Neural cell (in vitro differentiated cells): Measurements from ENCODE around the gene TRIM63. TPM values are rescaled to one million over a fixed set of nuclear protein-coding genes. Genes with fewer than 3 reads are reported as not detected.

Experiments used
- H2AFZ ChIP-seq: fragments of 200-600, 300-800 bp; sonication (generic), shearing (Covaris generic); 2 replicates; pipeline ENCODE4 v1.6.0; 2014; ENCODE audit warnings: low read depth, mild to moderate bottlenecking, antibody characterized with exemption, low read length, moderate library complexity
- H3F3A ChIP-seq: fragments of 200-600 bp; shearing (Covaris generic); 2 replicates; pipeline ENCODE4 v1.6.1; 2016; ENCODE audit warnings: mild to moderate bottlenecking, moderate library complexity, mixed read lengths, antibody characterized with exemption, low read length; ENCODE audit not compliant: insufficient read depth, poor library complexity, severe bottlenecking
- H3K27ac ChIP-seq: fragments of 200-600, 300-800 bp; sonication (generic), shearing (Covaris generic); 2 replicates; pipeline ENCODE4 v1.5.1; 2014; ENCODE audit warnings: mild to moderate bottlenecking, low read length, moderate library complexity
- H3K27me3 ChIP-seq: fragments of 300-800, 200-600 bp; sonication (generic), shearing (Covaris generic); 2 replicates; pipeline ENCODE4 v1.6.0; 2014; ENCODE audit warnings: mild to moderate bottlenecking, low read depth, low read length, moderate library complexity; ENCODE audit not compliant: insufficient read depth
- H3K36me3 ChIP-seq: fragments of 300-800, 200-600 bp; sonication (generic), shearing (Covaris generic); 2 replicates; pipeline ENCODE4 v1.5.1; 2014; ENCODE audit warnings: mild to moderate bottlenecking, antibody characterized with exemption, low read length, moderate library complexity; ENCODE audit not compliant: insufficient read depth
- H3K4me2 ChIP-seq: fragments of 300-800, 200-600 bp; sonication (generic), shearing (Covaris generic); 2 replicates; pipeline ENCODE4 v1.6.0; 2014; ENCODE audit warnings: mild to moderate bottlenecking, low read length
- H3K4me3 ChIP-seq: fragments of 300-800, 200-600 bp; sonication (generic), shearing (Covaris generic); 2 replicates; pipeline ENCODE4 v1.5.1; 2014; ENCODE audit warnings: mild to moderate bottlenecking, low read length, moderate library complexity
- H3K79me2 ChIP-seq: fragments of 200-600 bp; shearing (Covaris generic); replicated peaks from 2 replicates; pipeline ENCODE4 v1.6.0; 2014; ENCODE audit warnings: mild to moderate bottlenecking, low read length, moderate library complexity; ENCODE audit not compliant: insufficient read depth
- H3K9ac ChIP-seq: fragments of 300-800, 200-600 bp; sonication (generic), shearing (Covaris generic); 2 replicates; pipeline ENCODE4 v1.6.1; 2016; ENCODE audit warnings: mild to moderate bottlenecking, low read length, mixed read lengths
- H3K9me2 ChIP-seq: fragments of 200-600 bp; shearing (Covaris generic); 2 replicates; pipeline ENCODE4 v1.6.1; 2016; ENCODE audit warnings: mild to moderate bottlenecking, low read length, mixed read lengths; ENCODE audit not compliant: insufficient read depth
- H3K9me3 ChIP-seq: fragments of 200-600, 300-800 bp; sonication (generic), shearing (Covaris generic); 2 replicates; pipeline ENCODE4 v1.6.1; 2016; ENCODE audit warnings: mild to moderate bottlenecking, mixed run types, low read length, moderate library complexity, mixed read lengths
- H4K20me1 ChIP-seq: fragments of 200-600 bp; shearing (Covaris generic); 2 replicates; pipeline ENCODE4 v1.6.1; 2016; ENCODE audit warnings: mild to moderate bottlenecking, mixed run types; ENCODE audit not compliant: insufficient read depth
- EP300 ChIP-seq: fragments of 450-650 bp; conservative IDR thresholded peaks from 2 replicates; pipeline ENCODE4 v1.6.1; 2014; ENCODE audit warnings: antibody characterized with exemption, mild to moderate bottlenecking, moderate library complexity; ENCODE audit not compliant: poor library complexity, severe bottlenecking
- EZH2 ChIP-seq: fragments of 200-600, 300-800 bp; shearing (Covaris generic), sonication (generic); IDR thresholded peaks from 2 replicates; pipeline ENCODE4 v1.6.1; 2014; ENCODE audit warnings: antibody characterized with exemption, low read length, borderline replicate concordance, mild to moderate bottlenecking; ENCODE audit not compliant: insufficient read depth, poor library complexity, severe bottlenecking
- MXI1 ChIP-seq: fragments of 450-650 bp; conservative IDR thresholded peaks from 2 replicates; pipeline ENCODE4 v1.6.1; 2014; ENCODE audit warnings: antibody characterized with exemption, mild to moderate bottlenecking; ENCODE audit not compliant: poor library complexity, severe bottlenecking
- POLR2AphosphoS5 ChIP-seq: IDR thresholded peaks from 2 replicates; pipeline ENCODE4 v1.6.1; 2012
- RAD21 ChIP-seq: fragments of 450-650 bp; conservative IDR thresholded peaks from 2 replicates; pipeline ENCODE4 v1.6.1; 2014; ENCODE audit warnings: antibody characterized with exemption, mild to moderate bottlenecking, moderate library complexity
- REST ChIP-seq: IDR thresholded peaks from 2 replicates; pipeline ENCODE4 v1.6.1; 2012; ENCODE audit warnings: borderline replicate concordance
- SMC3 ChIP-seq: fragments of 450-650 bp; conservative IDR thresholded peaks from 2 replicates; pipeline ENCODE4 v1.6.1; 2014; ENCODE audit warnings: antibody characterized with exemption, mild to moderate bottlenecking, moderate library complexity; ENCODE audit not compliant: poor library complexity
- TAF1 ChIP-seq: IDR thresholded peaks from 2 replicates; pipeline ENCODE4 v1.6.1; 2012; ENCODE audit warnings: low read depth
- polyA plus RNA-seq: library from polyadenylated mRNA; depleted of rRNA; stranded (reverse); fragments of >200 nt; gene quantifications from 2 replicates; pipeline ENCODE4 v1.2.3, GENCODE V29; 2014
- TF ChIP-seq, protein P1 (sequence below): fragments of 450-650 bp; IDR thresholded peaks from 2 replicates; pipeline ENCODE4 v1.5.1; 2014; ENCODE audit warnings: antibody characterized with exemption, mild to moderate bottlenecking, moderate library complexity; ENCODE audit not compliant: poor library complexity, severe bottlenecking

Gene TRIM63
- polyA plus RNA-seq, 1 donor from 2014 or later = not detected

DNA sequence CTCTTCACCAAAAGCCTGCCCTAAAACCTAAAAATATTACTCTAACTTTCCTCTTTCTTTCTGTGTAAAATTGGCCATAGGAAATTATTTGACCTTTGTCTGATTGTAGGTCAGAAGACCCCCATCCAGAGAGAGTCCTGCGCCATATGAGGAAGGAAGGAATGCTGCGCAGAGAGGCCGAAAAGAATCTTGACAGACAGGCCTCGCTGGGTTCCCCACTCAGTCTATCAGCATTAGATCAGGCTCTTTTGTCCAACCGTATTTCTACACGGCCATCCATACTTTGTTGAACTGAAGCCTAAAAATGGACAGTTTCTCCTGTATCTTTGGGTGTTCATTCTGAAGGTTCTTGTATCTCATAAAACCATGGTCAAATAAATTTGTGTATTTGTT lies 17.2 kb downstream of the TRIM63 start:
- Histone ChIP-seq H3K36me3 (no peaks in the 10 kb centered on the region), H3K4me2 (no peak overlapping the region), H2AFZ (no peak overlapping the region), H3K27ac (no peak overlapping the region), H3K9me3 (no peaks in the 10 kb centered on the region), H3K9ac (no peak overlapping the region), H3K4me3 (no peak overlapping the region), H3K27me3 (peaks cover 39% of the 10 kb centered on the region), H3F3A (no peaks in the 10 kb centered on the region), H3K9me2 (no peaks in the 10 kb centered on the region), H4K20me1 (no peaks in the 10 kb centered on the region), H3K79me2 (no peaks in the 10 kb centered on the region)
- no peak for TF ChIP-seq POLR2AphosphoS5
- no peak for TF ChIP-seq RAD21

DNA sequence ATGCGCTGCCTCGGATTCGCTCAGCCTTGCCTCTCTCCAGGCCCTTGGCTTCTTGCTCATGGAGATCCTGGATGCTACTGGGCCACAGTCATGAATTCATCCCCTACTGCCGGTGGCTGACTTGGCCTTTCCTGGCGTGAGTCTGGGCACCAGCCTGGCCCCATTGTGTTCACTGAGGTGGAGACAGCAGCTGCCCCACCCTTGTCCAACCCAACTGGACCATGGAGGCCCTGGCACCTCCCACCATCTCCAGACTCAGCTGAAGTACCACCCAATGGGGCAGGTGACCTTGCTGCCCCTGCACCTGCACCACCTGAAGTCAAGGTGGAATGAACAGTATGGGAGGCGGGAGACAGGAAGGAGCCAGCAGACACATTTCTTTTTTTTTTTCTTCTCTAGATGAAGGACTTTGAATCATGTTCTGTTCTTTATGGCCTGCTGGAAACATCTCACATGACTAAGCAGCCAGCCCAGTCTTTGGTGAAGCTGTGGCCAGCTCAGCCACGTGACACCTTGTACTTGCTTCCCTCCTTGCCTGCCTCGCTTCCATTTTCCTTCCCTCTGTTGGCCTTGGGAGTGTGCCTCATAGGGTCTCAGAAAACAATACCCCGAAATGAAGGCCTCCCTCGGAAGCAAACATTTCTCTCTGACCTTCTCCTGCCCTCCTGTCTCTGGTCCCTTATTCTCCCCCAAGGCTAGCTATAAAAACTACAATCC lies 17.7 kb downstream of the TRIM63 start:
- no peak overlapping the region for H3K27ac ChIP-seq
- no peak overlapping the region for H3K4me2 ChIP-seq
- no peaks in the 10 kb centered on the region for H4K20me1 ChIP-seq
- no peak overlapping the region for H3K9ac ChIP-seq
- no peaks in the 10 kb centered on the region for H3K9me2 ChIP-seq
- H3F3A ChIP-seq = no peaks in the 10 kb centered on the region
- H3K4me3 ChIP-seq = no peak overlapping the region
- no peak overlapping the region for H2AFZ ChIP-seq
- no peaks in the 10 kb centered on the region for H3K79me2 ChIP-seq
- peaks cover 44% of the 10 kb centered on the region for H3K27me3 ChIP-seq
- no peak for TF ChIP-seq EZH2
- no peak for TF ChIP-seq TAF1
- no peak for TF ChIP-seq EP300
- TF ChIP-seq RAD21 = no peak
- TF ChIP-seq REST = no peak
- no peak for TF ChIP-seq MXI1
- no peak for TF ChIP-seq SMC3
- TF ChIP-seq, protein P1, sequence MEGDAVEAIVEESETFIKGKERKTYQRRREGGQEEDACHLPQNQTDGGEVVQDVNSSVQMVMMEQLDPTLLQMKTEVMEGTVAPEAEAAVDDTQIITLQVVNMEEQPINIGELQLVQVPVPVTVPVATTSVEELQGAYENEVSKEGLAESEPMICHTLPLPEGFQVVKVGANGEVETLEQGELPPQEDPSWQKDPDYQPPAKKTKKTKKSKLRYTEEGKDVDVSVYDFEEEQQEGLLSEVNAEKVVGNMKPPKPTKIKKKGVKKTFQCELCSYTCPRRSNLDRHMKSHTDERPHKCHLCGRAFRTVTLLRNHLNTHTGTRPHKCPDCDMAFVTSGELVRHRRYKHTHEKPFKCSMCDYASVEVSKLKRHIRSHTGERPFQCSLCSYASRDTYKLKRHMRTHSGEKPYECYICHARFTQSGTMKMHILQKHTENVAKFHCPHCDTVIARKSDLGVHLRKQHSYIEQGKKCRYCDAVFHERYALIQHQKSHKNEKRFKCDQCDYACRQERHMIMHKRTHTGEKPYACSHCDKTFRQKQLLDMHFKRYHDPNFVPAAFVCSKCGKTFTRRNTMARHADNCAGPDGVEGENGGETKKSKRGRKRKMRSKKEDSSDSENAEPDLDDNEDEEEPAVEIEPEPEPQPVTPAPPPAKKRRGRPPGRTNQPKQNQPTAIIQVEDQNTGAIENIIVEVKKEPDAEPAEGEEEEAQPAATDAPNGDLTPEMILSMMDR = no peak
- no peak for TF ChIP-seq POLR2AphosphoS5
- H3K36me3 ChIP-seq = no peaks in the 10 kb centered on the region
- H3K9me3 ChIP-seq = no peaks in the 10 kb centered on the region
